A673 (cell line): ENCODE results near the gene SH3RF1. TPM values are rescaled to one million over a fixed set of nuclear protein-coding genes. Genes with fewer than 3 reads are reported as not detected.

Experiments used
- BruUV-seq: library from RNA; stranded (reverse); fragments of 400-500 nt; replicated peaks from 2 replicates; lab custom pipeline; 2021; lab: Mats Ljungman, UMichigan
- CTCF ChIA-PET: fragments of 300-600 bp; sonication (Branson Sonifier 250); formaldehyde crosslinking; loops from one replicate; lab custom pipeline; 2022; ENCODE audit warnings: antibody characterized with exemption; lab: Charles Lee
- POLR2A ChIA-PET: fragments of 300-600 bp; sonication (Branson Sonifier 250); formaldehyde crosslinking; loops from one replicate; lab custom pipeline; 2022; ENCODE audit warnings: antibody characterized with exemption; ENCODE audit not compliant: low non-redundant PET; lab: Charles Lee
- DNase-seq: peaks from one replicate; pipeline ENCODE4 v3.0.0-alpha.2; 2015; ENCODE audit warnings: low spot score
- H3K27ac ChIP-seq: fragments of 200-600 bp; sonication (generic); 2 replicates; pipeline ENCODE4 v1.5.1; 2016; ENCODE audit warnings: mixed run types, low read depth, mild to moderate bottlenecking, mixed read lengths, antibody characterized with exemption, low read length; ENCODE audit not compliant: poor library complexity, severe bottlenecking
- H3K27me3 ChIP-seq: fragments of 200-600 bp; sonication (generic); replicated peaks from 2 replicates; pipeline ENCODE4 v1.6.1; 2017; ENCODE audit warnings: mixed run types, low read depth, mild to moderate bottlenecking, mixed read lengths, antibody characterized with exemption, low read length; ENCODE audit not compliant: insufficient read depth, poor library complexity
- H3K36me3 ChIP-seq: fragments of 200-600 bp; sonication (generic); 2 replicates; pipeline ENCODE4 v1.6.1; 2016; ENCODE audit warnings: mixed run types, mild to moderate bottlenecking, mixed read lengths, antibody characterized with exemption, low read length; ENCODE audit not compliant: insufficient read depth, poor library complexity, severe bottlenecking
- H3K4me1 ChIP-seq: fragments of 200-600 bp; sonication (generic); 2 replicates; pipeline ENCODE4 v1.6.1; 2017; ENCODE audit warnings: mixed run types, mild to moderate bottlenecking, mixed read lengths, antibody characterized with exemption, low read length; ENCODE audit not compliant: insufficient read depth, poor library complexity, severe bottlenecking
- H3K4me3 ChIP-seq: fragments of 200-600 bp; sonication (generic); 2 replicates; pipeline ENCODE4 v1.5.1; 2016; ENCODE audit warnings: low read depth, mixed run types, mild to moderate bottlenecking, mixed read lengths, low read length; ENCODE audit not compliant: poor library complexity, severe bottlenecking
- H3K9me3 ChIP-seq: fragments of 200-600 bp; sonication (generic); 2 replicates; pipeline ENCODE4 v1.6.1; 2016; ENCODE audit warnings: mixed run types, low read depth, mild to moderate bottlenecking, mixed read lengths, antibody characterized with exemption, low read length; ENCODE audit not compliant: poor library complexity, severe bottlenecking
- CTCF ChIP-seq: fragments of 300-800, 200-600 bp; sonication (generic); conservative IDR thresholded peaks from 2 replicates; pipeline ENCODE4 v1.5.1; 2017; ENCODE audit warnings: low read depth, mild to moderate bottlenecking, antibody characterized with exemption, low read length, moderate library complexity, mixed read lengths
- EZH2 ChIP-seq: fragments of 200-600 bp; sonication (generic); IDR thresholded peaks from 2 replicates; pipeline ENCODE4 v1.6.1; 2017; ENCODE audit warnings: borderline replicate concordance, low read depth, mild to moderate bottlenecking, mixed read lengths, antibody characterized with exemption, low read length; ENCODE audit not compliant: poor library complexity, severe bottlenecking
- intact Hi-C: fragments of 100-400 bp; cut with micrococcal nuclease; formaldehyde crosslinking; loops from one replicate; pipeline ENCODE4 v1.10.0; 2022; ENCODE audit not compliant: unreplicated experiment
- total RNA-seq: library from RNA; stranded (reverse); gene quantifications from 2 replicates; pipeline ENCODE4 v1.2.3, GENCODE V29; 2021

The SH3RF1 gene
- total RNA-seq, 1 experiment from 2014 or later = 15.3 TPM

GRCh38 chr4:169058312-169058711 lies 212.4 kb downstream of the SH3RF1 start:
- Histone ChIP-seq H3K27ac (no peak overlapping the region), H3K36me3 (no peaks in the 10 kb centered on the region), H3K4me1 (no peaks in the 10 kb centered on the region), H3K27me3 (no peaks in the 10 kb centered on the region), H3K9me3 (no peaks in the 10 kb centered on the region), H3K4me3 (no peak overlapping the region)
- intact Hi-C loops = no loop called here
- POLR2A ChIA-PET = no interaction called here
- DNase-seq = no peak
- BruUV-seq = no TSS peak
- CTCF ChIA-PET = no interaction called here
- TF ChIP-seq EZH2 (no peak), CTCF (no peak)

GRCh38 chr4:169054879-169055278 lies 215.9 kb downstream of the SH3RF1 start:
- TF ChIP-seq CTCF (no peak), EZH2 (no peak)
- Histone ChIP-seq H3K27me3 (no peaks in the 10 kb centered on the region), H3K4me3 (no peak overlapping the region), H3K9me3 (no peaks in the 10 kb centered on the region), H3K27ac (no peak overlapping the region), H3K4me1 (no peaks in the 10 kb centered on the region), H3K36me3 (no peaks in the 10 kb centered on the region)
- intact Hi-C loops = no loop called here
- DNase-seq = no peak
- ChIA-PET POLR2A (no interaction called here), CTCF (no interaction called here)
- BruUV-seq = no TSS peak

- CTCF ChIA-PET = no interaction called here
- TF ChIP-seq EZH2 (no peak), CTCF (no peak)
- peaks cover 12% of the 10 kb centered on the region for H3K4me1 ChIP-seq
- no peaks in the 10 kb centered on the region for H3K9me3 ChIP-seq
- H3K27ac ChIP-seq = no peak overlapping the region
- no peak for DNase-seq
- intact Hi-C loops = no loop called here
- no peaks in the 10 kb centered on the region for H3K27me3 ChIP-seq
- no peak overlapping the region for H3K4me3 ChIP-seq
- POLR2A ChIA-PET = no interaction called here
- BruUV-seq = no TSS peak
- no peaks in the 10 kb centered on the region for H3K36me3 ChIP-seq
Observed at GRCh38 chr4:169052594-169052945, 218.2 kb downstream of the SH3RF1 start.
